Measurements from ENCODE around the gene ACAA2. TPM values are rescaled to one million over a fixed set of nuclear protein-coding genes. Genes with fewer than 3 reads are reported as not detected.

Gene ACAA2
- total RNA-seq, 1 experiment from 2014 or later: 33.7 TPM

DNA sequence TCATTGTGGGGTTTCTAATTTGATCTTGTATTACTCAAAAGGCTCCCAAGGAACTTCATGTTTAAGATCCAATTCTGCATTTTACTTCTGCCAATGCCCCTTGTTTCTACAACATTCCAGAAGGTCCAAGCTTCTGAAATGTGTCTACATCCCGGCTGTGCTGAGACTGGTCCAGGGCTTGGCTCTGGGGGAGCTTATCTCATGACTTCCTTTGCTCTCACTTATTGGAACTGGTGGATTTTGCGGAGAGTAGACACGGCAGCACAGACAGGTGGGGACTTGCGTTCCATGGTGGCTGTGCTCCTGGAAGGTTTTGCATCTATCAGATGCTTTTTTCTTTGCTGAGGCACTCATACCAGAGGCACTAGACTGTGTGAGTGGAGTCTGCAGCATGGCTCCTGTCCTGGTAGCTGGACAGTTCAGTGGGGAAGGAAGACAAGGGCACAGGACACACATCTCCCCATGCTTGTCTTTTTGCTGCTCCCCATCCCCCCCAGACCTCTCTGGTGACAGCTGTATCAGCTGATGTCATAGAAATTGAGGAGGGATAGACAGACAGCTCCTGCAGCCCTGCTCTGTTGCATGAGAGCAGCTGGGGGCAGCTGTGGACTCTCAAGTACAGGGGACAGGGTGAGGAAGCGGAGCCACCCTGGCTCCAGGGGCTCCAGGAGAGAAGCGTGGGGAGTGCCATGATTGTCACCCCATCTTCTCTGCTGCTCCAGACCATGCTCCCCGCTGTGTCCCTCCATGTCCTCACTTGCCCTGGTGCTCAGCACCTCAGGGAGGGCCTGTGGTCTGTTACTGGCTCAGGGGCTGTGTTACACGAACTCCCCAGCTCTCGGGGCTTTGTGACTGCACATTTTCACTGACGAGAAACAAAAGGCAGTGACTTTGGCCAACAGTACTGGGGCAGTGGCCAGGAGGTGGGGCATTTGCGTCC, 46.0 kb downstream of the ACAA2 start:
- H2AFZ ChIP-seq: no peak overlapping the region
- POLR2A ChIA-PET (ENCODE audit: unreplicated experiment): no interaction called here
- no peak overlapping the region for H3K4me3 ChIP-seq
- no peak overlapping the region for H3K4me2 ChIP-seq
- H3K79me2 ChIP-seq (ENCODE audit: low read depth): no peaks in the 10 kb centered on the region
- CTCF ChIA-PET: interaction anchor here (0.5 kb wide), 2 partner anchors 210 to 428 kb away, joined by 5 to 8 read pairs; no protein-coding TSS in a partner anchor
- no peak overlapping the region for H3K27ac ChIP-seq
- no peak for DNase-seq
- intact Hi-C loops (cut with micrococcal nuclease; ENCODE audit: unreplicated experiment): loop anchor here (1.0 kb wide), 3 partner anchors 91 to 257 kb away; no protein-coding TSS in a partner anchor
- TF ChIP-seq EZH2 (IDR thresholded peaks at IDR 0.05; ENCODE audit: low read depth): no peak
- TF ChIP-seq, protein P1, sequence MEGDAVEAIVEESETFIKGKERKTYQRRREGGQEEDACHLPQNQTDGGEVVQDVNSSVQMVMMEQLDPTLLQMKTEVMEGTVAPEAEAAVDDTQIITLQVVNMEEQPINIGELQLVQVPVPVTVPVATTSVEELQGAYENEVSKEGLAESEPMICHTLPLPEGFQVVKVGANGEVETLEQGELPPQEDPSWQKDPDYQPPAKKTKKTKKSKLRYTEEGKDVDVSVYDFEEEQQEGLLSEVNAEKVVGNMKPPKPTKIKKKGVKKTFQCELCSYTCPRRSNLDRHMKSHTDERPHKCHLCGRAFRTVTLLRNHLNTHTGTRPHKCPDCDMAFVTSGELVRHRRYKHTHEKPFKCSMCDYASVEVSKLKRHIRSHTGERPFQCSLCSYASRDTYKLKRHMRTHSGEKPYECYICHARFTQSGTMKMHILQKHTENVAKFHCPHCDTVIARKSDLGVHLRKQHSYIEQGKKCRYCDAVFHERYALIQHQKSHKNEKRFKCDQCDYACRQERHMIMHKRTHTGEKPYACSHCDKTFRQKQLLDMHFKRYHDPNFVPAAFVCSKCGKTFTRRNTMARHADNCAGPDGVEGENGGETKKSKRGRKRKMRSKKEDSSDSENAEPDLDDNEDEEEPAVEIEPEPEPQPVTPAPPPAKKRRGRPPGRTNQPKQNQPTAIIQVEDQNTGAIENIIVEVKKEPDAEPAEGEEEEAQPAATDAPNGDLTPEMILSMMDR (conservative IDR thresholded peaks at IDR 0.05): no peak
- no peaks in the 10 kb centered on the region for H3K4me1 ChIP-seq (replicated peaks; ENCODE audit: insufficient read depth)
- no peaks in the 10 kb centered on the region for H3K9me2 ChIP-seq (ENCODE audit: insufficient read depth)
- H3K9me3 ChIP-seq (ENCODE audit: insufficient read depth, low read depth): no peaks in the 10 kb centered on the region
- H4K20me1 ChIP-seq (ENCODE audit: insufficient read depth): no peaks in the 10 kb centered on the region
- no peaks in the 10 kb centered on the region for H3K36me3 ChIP-seq (ENCODE audit: low read depth)
- no peaks in the 10 kb centered on the region for H3K27me3 ChIP-seq (ENCODE audit: insufficient read depth, low read depth)
- no TSS peak for BruUV-seq (replicated peaks)
- H3F3A ChIP-seq (ENCODE audit: insufficient read depth, low read depth): no peaks in the 10 kb centered on the region

DNA sequence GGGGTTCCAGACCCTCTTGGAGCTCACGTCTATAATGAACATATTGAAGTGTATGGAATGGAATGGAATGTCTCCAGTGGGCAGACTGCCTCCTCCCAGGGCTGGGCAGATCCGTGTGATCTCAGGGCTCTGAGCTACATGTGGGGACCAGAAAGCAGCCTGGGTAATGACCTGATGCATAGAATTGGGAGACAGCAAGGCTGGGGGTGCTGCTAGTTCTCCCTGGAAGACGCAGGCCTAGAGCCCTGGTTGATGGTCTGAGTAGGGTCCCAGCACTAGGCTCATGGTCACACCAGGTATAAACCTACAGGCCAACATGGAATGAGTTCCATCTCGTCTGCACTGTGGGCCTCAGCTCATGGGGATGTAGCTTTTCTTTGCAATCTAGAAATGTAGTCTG, 46.7 kb downstream of the ACAA2 start:
- no peak overlapping the region for H3K4me2 ChIP-seq
- ChIA-PET CTCF (no interaction called here), POLR2A (ENCODE audit: unreplicated experiment) (interaction anchor here (0.5 to 0.6 kb wide), 2 partner anchors 219 to 915 kb away, joined by 3 to 5 read pairs; no protein-coding TSS in a partner anchor)
- H3K79me2 ChIP-seq (ENCODE audit: low read depth): no peaks in the 10 kb centered on the region
- H3K4me3 ChIP-seq: no peak overlapping the region
- no peak overlapping the region for H2AFZ ChIP-seq
- intact Hi-C loops (cut with micrococcal nuclease; ENCODE audit: unreplicated experiment): no loop called here
- no peaks in the 10 kb centered on the region for H3K27me3 ChIP-seq (ENCODE audit: insufficient read depth, low read depth)
- no peaks in the 10 kb centered on the region for H4K20me1 ChIP-seq (ENCODE audit: insufficient read depth)
- no TSS peak for BruUV-seq (replicated peaks)
- no peaks in the 10 kb centered on the region for H3K9me2 ChIP-seq (ENCODE audit: insufficient read depth)
- H3K36me3 ChIP-seq (ENCODE audit: low read depth): no peaks in the 10 kb centered on the region
- DNase-seq: no peak
- no peak overlapping the region for H3K27ac ChIP-seq
- no peaks in the 10 kb centered on the region for H3K9me3 ChIP-seq (ENCODE audit: insufficient read depth, low read depth)
- H3K4me1 ChIP-seq (replicated peaks; ENCODE audit: insufficient read depth): no peaks in the 10 kb centered on the region
- H3F3A ChIP-seq (ENCODE audit: insufficient read depth, low read depth): no peaks in the 10 kb centered on the region
- TF ChIP-seq, protein P1 (conservative IDR thresholded peaks at IDR 0.05): no peak
- no peak for TF ChIP-seq EZH2 (IDR thresholded peaks at IDR 0.05; ENCODE audit: low read depth)

DNA sequence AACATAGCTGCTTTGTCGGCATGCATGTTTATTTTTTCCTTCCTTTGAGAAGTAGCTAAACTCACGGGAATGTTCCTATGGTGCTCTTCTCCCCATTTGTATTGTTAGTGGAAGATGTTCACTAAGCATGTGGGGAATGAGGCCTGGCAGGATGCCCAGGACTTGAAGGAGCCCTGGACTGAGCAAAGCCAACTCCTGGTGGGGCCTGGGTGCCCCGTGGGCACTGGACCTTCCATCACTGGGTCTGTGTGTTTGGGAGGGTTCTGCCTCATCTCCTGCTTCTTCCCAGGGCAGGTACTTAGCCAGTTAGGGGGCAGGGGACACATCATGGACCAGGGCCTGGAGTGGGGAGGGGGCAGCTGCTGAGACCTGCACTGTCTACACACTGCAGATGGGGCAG, 49.3 kb downstream of the ACAA2 start:
- no peaks in the 10 kb centered on the region for H3F3A ChIP-seq (ENCODE audit: insufficient read depth, low read depth)
- TF ChIP-seq EZH2 (IDR thresholded peaks at IDR 0.05; ENCODE audit: low read depth): no peak
- TF ChIP-seq, protein P1 (conservative IDR thresholded peaks at IDR 0.05): no peak
- H3K9me2 ChIP-seq (ENCODE audit: insufficient read depth): no peaks in the 10 kb centered on the region
- no peaks in the 10 kb centered on the region for H3K9me3 ChIP-seq (ENCODE audit: insufficient read depth, low read depth)
- no peaks in the 10 kb centered on the region for H4K20me1 ChIP-seq (ENCODE audit: insufficient read depth)
- no peak overlapping the region for H2AFZ ChIP-seq
- BruUV-seq (replicated peaks): no TSS peak
- no peaks in the 10 kb centered on the region for H3K36me3 ChIP-seq (ENCODE audit: low read depth)
- intact Hi-C loops (cut with micrococcal nuclease; ENCODE audit: unreplicated experiment): no loop called here
- H3K27ac ChIP-seq: no peak overlapping the region
- no peaks in the 10 kb centered on the region for H3K4me1 ChIP-seq (replicated peaks; ENCODE audit: insufficient read depth)
- no peaks in the 10 kb centered on the region for H3K79me2 ChIP-seq (ENCODE audit: low read depth)
- H3K4me2 ChIP-seq: no peak overlapping the region
- no peaks in the 10 kb centered on the region for H3K27me3 ChIP-seq (ENCODE audit: insufficient read depth, low read depth)
- H3K4me3 ChIP-seq: no peak overlapping the region
- no peak for DNase-seq
- ChIA-PET CTCF (no interaction called here), POLR2A (ENCODE audit: unreplicated experiment) (interaction anchor here (0.6 kb wide), 1 partner anchor 38 kb away, joined by 4 read pairs; no protein-coding TSS in a partner anchor)

All from PC-9 (cell line).